Calu3 (cell line): ENCODE measurements around the gene CETP. TPM values are rescaled to one million over a fixed set of nuclear protein-coding genes. Genes with fewer than 3 reads are reported as not detected.
A peak's percentile ranks its signal among the peaks of the same experiment; 100 is the strongest.

ENCODE experiments used
- BruUV-seq: library from RNA; stranded (reverse); fragments of 400-500 nt; replicated peaks from 2 replicates; lab custom pipeline; 2021; lab: Mats Ljungman, UMichigan
- CTCF ChIA-PET: fragments of 300-600 bp; sonication (Branson Sonifier 250); formaldehyde crosslinking; loops from one replicate; lab custom pipeline; 2022; ENCODE audit warnings: antibody characterized with exemption; lab: Charles Lee
- DNase-seq: peaks from one replicate; pipeline ENCODE4 v3.0.0; 2022
- H3K27ac Mint-ChIP-seq: one replicate; pipeline ENCODE4 v1.8.0; 2022; ENCODE audit warnings: mixed read lengths; ENCODE audit not compliant: unreplicated experiment
- H3K27me3 Mint-ChIP-seq: one replicate; pipeline ENCODE4 v1.8.0; 2022; ENCODE audit warnings: mixed read lengths; ENCODE audit not compliant: unreplicated experiment
- H3K36me3 Mint-ChIP-seq: one replicate; pipeline ENCODE4 v1.8.0; 2022; ENCODE audit warnings: mild to moderate bottlenecking, moderate library complexity, mixed read lengths; ENCODE audit not compliant: insufficient read depth, unreplicated experiment
- H3K4me1 Mint-ChIP-seq: one replicate; pipeline ENCODE4 v1.8.0; 2022; ENCODE audit warnings: mild to moderate bottlenecking, low read depth, mixed read lengths; ENCODE audit not compliant: unreplicated experiment
- H3K4me3 Mint-ChIP-seq: one replicate; pipeline ENCODE4 v1.8.0; 2022; ENCODE audit warnings: mild to moderate bottlenecking, low read depth, moderate library complexity, mixed read lengths; ENCODE audit not compliant: unreplicated experiment
- H3K9me3 Mint-ChIP-seq: one replicate; pipeline ENCODE4 v1.8.0; 2022; ENCODE audit warnings: low read depth, mixed read lengths; ENCODE audit not compliant: unreplicated experiment
- CTCF ChIP-seq: fragments of 200-600 bp; IDR thresholded peaks from one replicate; pipeline ENCODE4 v1.8.0; 2022; ENCODE audit warnings: antibody characterized with exemption; ENCODE audit not compliant: unreplicated experiment
- intact Hi-C: fragments of 100-400 bp; cut with micrococcal nuclease; formaldehyde crosslinking; loops from one replicate; pipeline ENCODE4 v1.10.0; 2022; ENCODE audit not compliant: unreplicated experiment
- total RNA-seq: library from RNA; stranded (reverse); gene quantifications from 2 replicates; pipeline ENCODE4 v1.2.3, GENCODE V29; 2022

CETP gene
- total RNA-seq, 1 experiment from 2014 or later: not detected

GRCh38 chr16:56941856-56942331 is 19.9 kb upstream of the CETP start:
- intact Hi-C loops: no loop called here
- Mint-ChIP-seq H3K27me3 (no peaks in the 10 kb centered on the region), H3K4me1 (peaks cover 16% of the 10 kb centered on the region), H3K27ac (no peak overlapping the region), H3K4me3 (no peak overlapping the region), H3K9me3 (no peaks in the 10 kb centered on the region), H3K36me3 (peaks cover 99% of the 10 kb centered on the region)
- BruUV-seq: no TSS peak
- no peak for DNase-seq
- CTCF ChIA-PET: no interaction called here
- no peak for TF ChIP-seq CTCF

GRCh38 chr16:56943761-56944375 is 17.9 kb upstream of the CETP start:
- no peak for TF ChIP-seq CTCF
- peak overlapping the region; percentile 66 for H3K27ac Mint-ChIP-seq
- intact Hi-C loops: no loop called here
- no peaks in the 10 kb centered on the region for H3K9me3 Mint-ChIP-seq
- no peak overlapping the region for H3K4me3 Mint-ChIP-seq
- no peak for DNase-seq
- CTCF ChIA-PET: no interaction called here
- H3K4me1 Mint-ChIP-seq: peaks cover 8% of the 10 kb centered on the region
- BruUV-seq: no TSS peak
- H3K36me3 Mint-ChIP-seq: peaks cover 97% of the 10 kb centered on the region
- no peaks in the 10 kb centered on the region for H3K27me3 Mint-ChIP-seq

- CTCF ChIA-PET: interaction anchor here (0.6 to 0.9 kb wide), 3 partner anchors 147 to 1423 kb away, joined by 3 to 7 read pairs (median 3); partner anchors contain the start of gene CPNE2
- intact Hi-C loops: no loop called here
- H3K27ac Mint-ChIP-seq: peak overlapping the region; percentile 75
- peaks cover 7% of the 10 kb centered on the region for H3K4me1 Mint-ChIP-seq
- no peaks in the 10 kb centered on the region for H3K27me3 Mint-ChIP-seq
- no peak overlapping the region for H3K4me3 Mint-ChIP-seq
- no peak for DNase-seq
- H3K36me3 Mint-ChIP-seq: peaks cover 95% of the 10 kb centered on the region
- no peaks in the 10 kb centered on the region for H3K9me3 Mint-ChIP-seq
- no peak for TF ChIP-seq CTCF
- BruUV-seq: no TSS peak
Measured at GRCh38 chr16:56944954-56945839, 16.6 kb upstream of the CETP start.

DNA sequence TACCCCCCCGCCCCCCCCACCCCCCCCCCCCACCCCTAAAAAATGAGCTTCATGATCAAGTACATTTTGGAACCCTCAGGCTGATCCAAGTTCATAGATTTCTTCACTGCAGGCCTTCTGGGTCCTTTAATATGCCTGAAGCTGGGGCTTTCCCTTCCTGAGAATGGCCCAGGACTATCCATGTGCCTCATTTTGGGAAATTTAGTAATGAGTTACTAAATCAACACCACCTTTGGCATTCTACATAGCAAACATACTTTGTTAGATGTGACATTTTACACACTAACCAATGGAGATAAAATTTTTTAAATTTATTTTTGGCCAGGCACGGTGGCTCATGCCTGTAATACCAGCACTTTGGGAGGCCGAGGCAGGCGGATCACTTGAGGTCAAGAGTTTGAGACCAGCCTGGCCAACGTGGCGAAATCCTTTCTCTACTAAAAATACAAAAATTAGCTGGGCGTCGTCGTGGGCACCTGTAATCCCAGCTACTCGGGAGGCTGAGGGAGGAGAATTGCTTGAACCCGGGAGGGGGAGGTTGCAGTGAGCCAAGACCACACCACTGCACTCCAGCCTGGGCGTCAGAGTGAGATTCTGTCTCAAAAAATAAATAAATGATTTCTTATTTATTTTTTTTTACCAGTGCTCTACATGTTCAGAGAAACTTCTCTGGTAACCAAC is 15.8 kb upstream of the CETP start:
- peaks cover 90% of the 10 kb centered on the region for H3K36me3 Mint-ChIP-seq
- no peaks in the 10 kb centered on the region for H3K27me3 Mint-ChIP-seq
- peaks cover 7% of the 10 kb centered on the region for H3K4me1 Mint-ChIP-seq
- DNase-seq: no peak
- CTCF ChIA-PET: interaction anchor here (0.7 to 0.9 kb wide), 2 partner anchors 146 to 275 kb away, joined by 3 read pairs; partner anchors contain the start of gene CPNE2
- intact Hi-C loops: no loop called here
- no peak overlapping the region for H3K27ac Mint-ChIP-seq
- no peaks in the 10 kb centered on the region for H3K9me3 Mint-ChIP-seq
- no TSS peak for BruUV-seq
- no peak overlapping the region for H3K4me3 Mint-ChIP-seq
- TF ChIP-seq CTCF: no peak
